Osteoblast (primary cell): ENCODE data around the gene USP7. TPM values are rescaled to one million over a fixed set of nuclear protein-coding genes. Genes with fewer than 3 reads are reported as not detected.
A peak's percentile ranks its signal among the peaks of the same experiment; 100 is the strongest.

ENCODE experiments used
- DNase-seq: peaks from one replicate; pipeline ENCODE4 v3.0.0; 2011; ENCODE audit warnings: low spot score, mixed read lengths; ENCODE audit not compliant: insufficient read length; ENCODE audit errors: missing footprints
- H2AFZ ChIP-seq: 2 replicates; pipeline ENCODE4 v1.6.0; 2011; ENCODE audit warnings: mild to moderate bottlenecking, low read length
- H3K27ac ChIP-seq: 2 replicates; pipeline ENCODE4 v1.5.1; 2011; ENCODE audit warnings: mild to moderate bottlenecking, low read depth, low read length, moderate library complexity
- H3K27me3 ChIP-seq: 2 replicates; pipeline ENCODE4 v1.6.0; 2012; ENCODE audit warnings: mild to moderate bottlenecking, control low read depth, inconsistent platforms, low read length, moderate library complexity; ENCODE audit not compliant: insufficient read depth
- H3K36me3 ChIP-seq: 2 replicates; pipeline ENCODE4 v1.5.1; 2011; ENCODE audit warnings: mild to moderate bottlenecking, low read length, control low read depth, moderate library complexity; ENCODE audit not compliant: insufficient read depth
- H3K4me1 ChIP-seq: 2 replicates; pipeline ENCODE4 v1.5.1; 2011; ENCODE audit warnings: mild to moderate bottlenecking, low read length, control low read depth, moderate library complexity; ENCODE audit not compliant: insufficient read depth
- H3K4me2 ChIP-seq: 2 replicates; pipeline ENCODE4 v1.6.0; 2011; ENCODE audit warnings: mild to moderate bottlenecking, low read length; ENCODE audit not compliant: insufficient read depth
- H3K4me3 ChIP-seq: fragments of 200-600 bp; sonication (generic); 3 replicates; pipeline ENCODE4 v1.5.1; 2012; ENCODE audit warnings: mild to moderate bottlenecking, low read length, inconsistent platforms; ENCODE audit not compliant: insufficient read depth
- H3K79me2 ChIP-seq: 2 replicates; pipeline ENCODE4 v1.6.0; 2012; ENCODE audit warnings: mild to moderate bottlenecking, low read length, control low read depth, inconsistent platforms; ENCODE audit not compliant: insufficient read depth
- H3K9me3 ChIP-seq: 2 replicates; pipeline ENCODE4 v1.5.1; 2011; ENCODE audit warnings: low read depth, low read length, control low read depth
- H4K20me1 ChIP-seq: 2 replicates; pipeline ENCODE4 v1.6.0; 2012; ENCODE audit warnings: mild to moderate bottlenecking, low read length, control low read depth; ENCODE audit not compliant: insufficient read depth
- total RNA-seq: library from RNA; depleted of rRNA; stranded (reverse); fragments of >200 nt; gene quantifications from 2 replicates; pipeline ENCODE4 v1.2.3, GENCODE V29; 2012
- TF ChIP-seq, protein P1 (sequence below): IDR thresholded peaks from 2 replicates; pipeline ENCODE4 v1.5.1; 2011; ENCODE audit warnings: mild to moderate bottlenecking, low read depth, low read length, moderate library complexity; ENCODE audit errors: extremely low read depth

USP7 gene
- total RNA-seq, 1 donor, result 51.4 TPM

DNA sequence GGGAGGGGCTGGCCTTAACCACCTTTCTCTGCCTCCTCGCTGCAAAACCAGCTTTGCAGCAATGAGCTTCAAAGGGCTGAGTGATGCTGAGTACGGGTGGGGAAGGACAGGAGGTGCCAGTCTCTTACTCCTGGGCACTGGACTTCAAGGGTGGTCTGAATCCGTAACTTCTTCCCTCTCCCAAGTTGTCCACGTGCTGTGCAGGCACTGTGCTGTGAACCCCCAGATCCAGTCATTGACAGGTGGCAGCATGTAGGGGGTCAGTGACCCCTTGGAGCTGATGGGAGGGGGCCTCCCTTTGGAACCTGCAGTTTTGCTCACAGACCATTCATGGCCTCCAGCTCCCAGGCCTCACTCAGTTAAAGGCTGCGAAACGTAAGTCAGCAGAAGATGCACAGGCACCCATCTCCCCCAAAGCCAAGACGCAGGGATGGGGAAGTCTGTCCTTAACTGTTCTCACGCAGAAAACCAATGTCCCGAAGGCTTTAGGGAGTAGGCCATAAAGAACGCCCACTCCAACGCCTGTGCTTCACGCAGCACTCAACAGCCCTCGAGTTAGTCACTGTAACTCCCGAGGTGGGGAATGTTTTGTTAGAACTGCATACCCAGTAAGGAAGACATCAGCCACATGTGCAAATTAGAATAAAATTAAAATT is 73.7 kb downstream of the USP7 start:
- Histone ChIP-seq H3K79me2 (no peaks in the 10 kb centered on the region), H3K9me3 (no peaks in the 10 kb centered on the region), H4K20me1 (peaks cover 48% of the 10 kb centered on the region), H3K4me3 (no peak overlapping the region), H2AFZ (no peak overlapping the region), H3K27me3 (no peaks in the 10 kb centered on the region), H3K4me2 (no peak overlapping the region), H3K27ac (no peak overlapping the region), H3K4me1 (peaks cover 33% of the 10 kb centered on the region), H3K36me3 (peaks cover 37% of the 10 kb centered on the region)
- peak; percentile 50 for DNase-seq
- TF ChIP-seq, protein P1, sequence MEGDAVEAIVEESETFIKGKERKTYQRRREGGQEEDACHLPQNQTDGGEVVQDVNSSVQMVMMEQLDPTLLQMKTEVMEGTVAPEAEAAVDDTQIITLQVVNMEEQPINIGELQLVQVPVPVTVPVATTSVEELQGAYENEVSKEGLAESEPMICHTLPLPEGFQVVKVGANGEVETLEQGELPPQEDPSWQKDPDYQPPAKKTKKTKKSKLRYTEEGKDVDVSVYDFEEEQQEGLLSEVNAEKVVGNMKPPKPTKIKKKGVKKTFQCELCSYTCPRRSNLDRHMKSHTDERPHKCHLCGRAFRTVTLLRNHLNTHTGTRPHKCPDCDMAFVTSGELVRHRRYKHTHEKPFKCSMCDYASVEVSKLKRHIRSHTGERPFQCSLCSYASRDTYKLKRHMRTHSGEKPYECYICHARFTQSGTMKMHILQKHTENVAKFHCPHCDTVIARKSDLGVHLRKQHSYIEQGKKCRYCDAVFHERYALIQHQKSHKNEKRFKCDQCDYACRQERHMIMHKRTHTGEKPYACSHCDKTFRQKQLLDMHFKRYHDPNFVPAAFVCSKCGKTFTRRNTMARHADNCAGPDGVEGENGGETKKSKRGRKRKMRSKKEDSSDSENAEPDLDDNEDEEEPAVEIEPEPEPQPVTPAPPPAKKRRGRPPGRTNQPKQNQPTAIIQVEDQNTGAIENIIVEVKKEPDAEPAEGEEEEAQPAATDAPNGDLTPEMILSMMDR, result no peak

DNA sequence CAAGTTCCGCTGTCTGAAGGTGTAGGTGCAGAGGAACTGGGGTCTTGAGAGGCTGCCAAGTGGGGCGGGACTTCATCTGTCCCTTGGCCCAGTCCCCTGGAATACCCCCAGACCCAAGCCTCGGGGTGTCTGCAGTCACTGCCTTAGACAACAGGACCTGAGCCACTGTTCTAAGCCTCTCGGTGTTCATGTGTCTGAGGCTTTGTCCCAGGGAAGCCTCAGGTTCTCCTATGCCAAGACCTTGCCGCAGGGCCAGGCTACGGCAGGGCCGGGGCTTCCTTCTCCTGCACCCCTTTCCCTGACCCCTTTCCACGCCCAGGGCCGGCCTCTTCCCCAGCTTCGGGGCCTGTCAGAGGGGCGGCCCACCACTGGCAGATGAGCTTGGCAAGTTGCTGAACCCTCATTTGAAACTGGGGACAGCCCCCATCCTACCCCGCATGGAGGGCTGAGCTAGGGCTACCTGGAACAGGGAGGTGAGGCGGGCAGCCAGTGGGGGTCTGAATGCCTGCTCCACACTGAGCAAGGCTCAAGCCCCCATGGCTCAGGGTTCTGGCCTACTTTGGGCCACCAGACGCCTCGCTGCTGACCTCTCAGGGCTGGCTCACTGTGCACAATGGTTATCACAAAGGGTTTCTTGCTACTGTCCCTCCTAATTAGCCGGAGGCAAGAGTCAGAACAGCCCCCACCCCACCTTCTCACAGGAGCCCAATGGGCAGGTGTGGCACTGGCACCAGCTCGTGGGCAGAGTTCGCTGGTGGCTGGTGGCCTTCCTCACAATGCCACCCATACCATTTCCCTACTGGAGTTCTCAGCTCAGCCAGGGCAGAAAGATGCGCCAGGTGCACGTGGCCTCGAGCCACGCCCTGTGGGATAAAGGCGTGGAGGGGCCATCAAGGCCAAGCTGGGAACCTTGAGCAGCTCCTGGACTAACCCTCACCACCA is 74.5 kb downstream of the USP7 start:
- H3K36me3 ChIP-seq, result peaks cover 29% of the 10 kb centered on the region
- H3K79me2 ChIP-seq, result no peaks in the 10 kb centered on the region
- peaks cover 49% of the 10 kb centered on the region for H4K20me1 ChIP-seq

DNA sequence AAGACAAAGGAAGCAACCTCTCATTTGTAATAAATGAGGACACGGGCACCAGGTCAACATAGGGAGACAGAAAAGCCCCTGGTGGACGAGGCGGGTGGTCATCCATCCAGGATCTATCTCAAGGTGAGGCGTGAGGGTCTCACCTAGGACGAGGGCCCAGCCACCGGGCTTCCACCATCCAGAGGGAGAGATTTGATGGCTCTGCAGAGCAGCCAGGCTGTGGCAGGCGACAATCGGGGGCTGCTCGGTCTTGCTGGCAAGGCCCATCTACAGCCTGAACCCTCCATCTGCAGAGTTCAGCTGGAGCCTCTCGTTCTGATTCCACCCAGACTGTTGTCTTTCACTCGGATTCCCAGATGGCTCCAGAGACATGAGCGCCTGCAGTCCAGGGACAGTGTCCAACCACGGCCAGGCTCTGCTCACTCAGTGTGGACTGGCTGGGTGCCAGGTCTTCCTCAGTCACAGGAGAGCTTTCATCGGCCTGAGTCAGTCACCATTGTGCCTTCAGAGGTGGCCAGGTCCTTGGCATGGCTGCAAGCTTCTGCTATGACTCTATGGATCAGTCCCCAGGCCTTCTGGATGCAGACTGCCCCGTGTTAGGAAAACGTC is 75.7 kb downstream of the USP7 start:
- Histone ChIP-seq H3K27ac (no peak overlapping the region), H2AFZ (no peak overlapping the region), H3K4me1 (peaks cover 41% of the 10 kb centered on the region), H4K20me1 (peaks cover 49% of the 10 kb centered on the region), H3K4me3 (no peak overlapping the region), H3K36me3 (peaks cover 18% of the 10 kb centered on the region), H3K79me2 (no peaks in the 10 kb centered on the region), H3K4me2 (no peak overlapping the region), H3K27me3 (no peaks in the 10 kb centered on the region), H3K9me3 (no peaks in the 10 kb centered on the region)
- peak; percentile 75 for DNase-seq
- TF ChIP-seq, protein P1, result no peak

More for the DNA sequence above, 74.5 kb downstream of the USP7 start:
- Histone ChIP-seq H3K9me3 (no peaks in the 10 kb centered on the region), H2AFZ (no peak overlapping the region), H3K4me2 (no peak overlapping the region), H3K4me3 (no peak overlapping the region), H3K27me3 (no peaks in the 10 kb centered on the region), H3K4me1 (peaks cover 40% of the 10 kb centered on the region), H3K27ac (no peak overlapping the region)
- TF ChIP-seq, protein P1, result no peak
- DNase-seq, result peak; percentile 38

DNA sequence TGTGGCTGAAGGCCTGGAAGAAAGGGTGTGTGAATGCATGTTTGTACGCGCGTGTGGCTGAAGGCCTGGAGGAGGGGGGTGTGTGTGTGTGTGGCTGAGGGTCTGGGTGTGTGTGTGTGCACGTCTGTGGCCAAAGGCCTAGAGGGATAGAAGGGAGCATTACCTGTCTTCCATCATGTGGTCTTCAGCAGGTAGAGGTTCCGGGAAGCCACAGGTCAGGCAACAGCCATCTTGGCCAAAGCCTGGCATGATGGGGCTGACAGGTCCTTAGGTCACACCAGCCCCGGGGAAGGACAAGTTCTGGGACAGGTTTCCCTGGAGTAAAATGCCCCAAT is 76.3 kb downstream of the USP7 start:
- TF ChIP-seq, protein P1, result no peak
- peaks cover 46% of the 10 kb centered on the region for H4K20me1 ChIP-seq
- no peaks in the 10 kb centered on the region for H3K9me3 ChIP-seq
- H2AFZ ChIP-seq, result no peak overlapping the region
- no peak overlapping the region for H3K4me2 ChIP-seq
- H3K79me2 ChIP-seq, result no peaks in the 10 kb centered on the region
- H3K36me3 ChIP-seq, result peaks cover 16% of the 10 kb centered on the region
- H3K4me3 ChIP-seq, result no peak overlapping the region
- no peaks in the 10 kb centered on the region for H3K27me3 ChIP-seq
- H3K27ac ChIP-seq, result no peak overlapping the region
- DNase-seq, result no peak
- H3K4me1 ChIP-seq, result peaks cover 41% of the 10 kb centered on the region
